ENCODE results near the gene ARMC6.
"Not testable (repeated sequence)": the region's sequence is repeated elsewhere in the genome, so short reads cannot be mapped to it uniquely, and the experiment has no call there.

ARMC6 gene

GRCh38 chr19:19023376-19023775, 10.0 kb upstream of the ARMC6 start:
- not testable (repeated sequence) for DNase-seq (ENCODE audit: low read depth)

GRCh38 chr19:19025861-19026260, 7.5 kb upstream of the ARMC6 start:
- DNase-seq (ENCODE audit: low read depth) = no peak

GRCh38 chr19:19026299-19026971, 7.0 kb upstream of the ARMC6 start:
- DNase-seq (ENCODE audit: low read depth) = no peak

DNA sequence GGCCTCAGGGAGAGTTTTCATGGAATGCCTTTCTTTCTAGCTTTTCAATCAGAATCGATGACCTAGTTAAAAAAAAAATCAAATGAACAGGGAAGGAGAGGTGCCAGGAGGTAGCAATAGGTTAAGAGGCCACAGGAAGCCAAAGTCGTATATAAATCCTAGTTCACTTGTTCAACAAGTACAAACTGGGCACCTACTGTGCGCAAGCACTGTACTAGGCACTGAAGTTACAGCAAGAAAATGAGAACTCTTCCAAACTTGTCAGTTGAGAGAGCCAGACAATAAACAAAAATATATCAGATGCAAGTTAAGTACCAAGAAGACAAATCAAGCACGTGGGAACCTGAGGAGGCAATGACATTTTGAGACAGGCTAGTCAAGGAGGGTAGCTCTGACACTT, 6.2 kb upstream of the ARMC6 start:
- no peak for DNase-seq (ENCODE audit: low read depth)

DNA sequence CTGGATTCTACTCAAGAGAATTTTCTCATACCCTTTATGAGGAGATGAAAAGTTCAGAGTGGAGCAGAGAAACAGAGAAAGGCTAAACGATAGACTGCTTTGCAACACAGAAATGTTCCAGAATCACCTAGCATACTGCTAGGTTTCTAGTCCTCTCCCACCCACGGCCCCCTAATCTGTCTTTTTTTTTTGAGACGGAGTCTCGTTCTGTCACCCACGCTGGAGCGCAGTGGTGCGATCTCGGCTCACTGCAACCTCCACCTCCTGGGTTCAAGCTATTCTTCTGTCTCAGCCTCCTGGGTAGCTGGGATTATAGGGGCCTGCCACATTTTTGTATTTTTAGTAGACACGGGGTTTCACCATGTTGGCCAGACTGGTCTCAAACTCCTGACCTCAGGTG, 4.9 kb upstream of the ARMC6 start:
- DNase-seq (ENCODE audit: low read depth) = no peak

- DNase-seq (ENCODE audit: low read depth) = no peak
Observed at GRCh38 chr19:19031891-19032290, 1.5 kb upstream of the ARMC6 start.

DNA sequence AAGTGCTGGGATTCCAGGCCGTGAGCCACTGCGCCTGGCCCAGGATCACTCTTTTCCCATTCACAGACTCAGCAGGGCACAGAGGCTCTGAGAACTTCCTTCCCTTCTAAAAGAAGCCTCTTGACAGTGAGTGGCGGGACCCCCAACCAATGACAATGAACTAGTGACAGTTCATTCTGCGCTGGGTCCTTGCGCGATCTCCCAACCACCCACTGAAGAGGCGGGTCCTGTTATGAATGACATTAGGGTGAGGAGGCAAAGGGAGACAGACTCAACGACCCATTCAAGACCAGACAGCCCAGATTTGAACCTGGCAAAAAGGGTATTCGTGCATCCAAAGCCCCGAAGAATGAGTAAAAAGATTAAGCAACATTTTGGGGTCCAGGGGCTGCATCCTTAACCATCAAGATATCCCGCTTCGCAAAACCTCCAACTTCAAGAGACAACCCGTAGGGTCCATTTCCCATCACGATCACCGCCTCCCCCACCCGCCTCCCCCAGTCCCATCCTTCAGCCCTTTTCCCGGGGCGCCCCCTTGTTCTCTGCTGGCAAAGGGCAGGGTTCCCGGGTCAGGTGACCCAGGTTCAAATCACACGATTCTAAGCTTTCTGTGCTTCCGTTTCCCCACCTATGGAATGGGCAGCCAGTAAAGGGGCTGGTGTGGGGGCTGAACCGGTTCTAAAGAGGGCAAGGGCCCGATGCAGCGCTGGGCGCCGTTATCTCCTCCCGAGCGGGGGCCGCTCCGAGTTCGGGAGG, 805 bp upstream of the ARMC6 start:
- DNase-seq (ENCODE audit: low read depth) = peak; percentile 82

DNA sequence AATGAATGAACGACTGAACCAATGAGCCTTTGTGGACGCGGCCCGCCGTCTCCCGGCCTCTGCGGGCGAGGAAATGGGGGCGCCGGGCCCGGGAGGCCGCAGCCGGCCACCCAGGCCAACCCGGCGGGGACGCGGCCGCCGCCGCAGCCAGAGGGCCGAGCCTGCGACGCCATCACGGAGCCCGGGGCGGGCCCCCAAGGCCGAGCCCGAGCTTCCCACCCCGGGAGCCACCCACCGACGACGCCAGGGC, 302 bp upstream of the ARMC6 start:
- DNase-seq (ENCODE audit: low read depth) = no peak

DNA sequence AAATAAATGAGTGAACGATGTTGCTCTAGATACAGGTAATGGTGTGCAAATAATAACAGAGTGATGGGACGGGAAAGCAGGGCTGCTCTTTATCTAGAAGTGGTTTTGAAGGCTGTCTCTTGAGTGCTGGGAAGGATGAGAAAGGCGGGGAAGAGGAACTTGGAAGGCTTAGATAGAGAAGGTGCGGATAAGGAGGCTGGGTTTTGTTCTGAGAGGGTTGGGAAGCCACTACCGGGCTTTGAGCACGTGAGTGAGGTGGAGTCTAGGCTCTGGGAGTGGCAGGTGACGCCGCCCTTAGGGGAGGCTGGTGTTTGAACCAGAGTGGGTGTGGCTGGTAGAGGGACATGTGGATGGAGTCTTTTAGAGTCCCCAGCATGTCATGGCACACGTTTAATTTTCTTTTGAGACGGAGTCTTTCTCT, 811 bp downstream of the ARMC6 start:
- peak; percentile 71 for DNase-seq (ENCODE audit: low read depth)

- no peak for DNase-seq (ENCODE audit: low read depth)
Observed at GRCh38 chr19:19039901-19040300, 6.5 kb downstream of the ARMC6 start.

DNA sequence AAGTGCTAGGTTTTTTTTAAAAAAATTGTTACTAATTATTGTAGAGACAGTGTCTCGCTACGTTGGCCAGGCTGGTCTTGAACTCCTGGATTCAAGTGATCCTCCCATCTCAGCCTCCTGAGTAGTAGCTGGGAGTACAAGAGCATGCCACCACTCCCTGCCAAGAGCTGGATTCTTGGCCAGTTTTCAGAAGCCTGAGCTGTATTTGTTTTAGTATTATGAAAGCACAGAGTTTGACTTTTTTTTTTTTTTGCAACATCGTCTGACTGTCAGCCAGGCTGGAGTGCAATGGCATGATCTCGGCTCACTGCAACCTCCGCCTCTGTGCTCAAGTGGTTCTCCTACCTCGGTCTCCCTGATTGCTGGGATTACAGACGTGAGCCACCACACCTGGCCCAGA, 7.0 kb downstream of the ARMC6 start:
- no peak for DNase-seq (ENCODE audit: low read depth)

DNA sequence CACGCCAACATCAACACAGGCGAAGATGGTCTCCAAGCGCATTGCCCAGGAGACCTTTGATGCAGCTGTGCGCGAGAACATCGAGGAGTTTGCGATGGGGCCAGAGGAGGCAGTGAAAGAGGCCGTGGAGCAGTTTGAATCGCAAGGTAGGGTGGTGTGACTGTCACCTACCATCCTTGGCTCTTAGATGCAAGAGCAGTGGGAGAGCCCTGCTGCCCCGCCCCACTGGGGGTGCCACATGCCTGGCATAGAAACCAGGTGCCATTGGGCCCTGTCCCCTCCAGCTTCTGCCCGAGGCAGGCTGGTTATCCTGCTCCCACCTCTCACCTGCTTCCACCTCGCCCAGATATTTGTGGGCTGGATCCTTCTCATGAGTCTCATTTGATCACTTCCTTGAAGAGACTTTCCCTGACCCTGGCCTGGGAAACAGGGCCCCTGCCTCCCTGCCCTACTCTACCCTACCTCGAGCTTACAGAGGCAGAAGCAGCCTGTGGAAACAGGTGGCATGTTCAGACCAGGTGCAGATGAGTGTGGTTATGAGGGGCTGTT, 9.4 kb downstream of the ARMC6 start:
- no peak for DNase-seq (ENCODE audit: low read depth)

GRCh38 chr19:19043481-19043880, 10.1 kb downstream of the ARMC6 start:
- no peak for DNase-seq (ENCODE audit: low read depth)

GRCh38 chr19:19043881-19044280, 10.5 kb downstream of the ARMC6 start:
- DNase-seq (ENCODE audit: low read depth) = no peak

- DNase-seq (ENCODE audit: low read depth) = no peak
Observed at GRCh38 chr19:19049406-19049805, 16.0 kb downstream of the ARMC6 start.

GRCh38 chr19:19050104-19050503, 16.7 kb downstream of the ARMC6 start:
- no peak for DNase-seq (ENCODE audit: low read depth)

DNA sequence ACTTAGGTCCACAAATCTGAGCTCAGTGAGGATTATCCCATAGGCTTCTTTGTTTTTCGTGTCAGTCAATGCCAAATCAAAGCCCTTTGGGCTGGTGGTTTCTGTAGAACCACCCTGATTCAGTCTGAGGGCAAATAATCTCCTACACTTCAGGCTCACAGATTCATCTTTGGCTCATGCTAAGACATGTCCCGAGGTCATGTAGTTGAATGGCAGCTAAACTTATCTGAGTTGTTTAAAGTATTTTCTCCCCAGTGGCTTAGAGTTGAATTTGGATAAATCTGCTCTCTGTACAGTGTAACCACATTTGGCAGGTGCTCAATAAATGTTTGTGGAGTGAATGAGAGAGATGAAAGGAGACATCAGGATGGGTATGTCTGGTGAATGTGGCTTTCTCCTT, 17.3 kb downstream of the ARMC6 start:
- no peak for DNase-seq (ENCODE audit: low read depth)

DNA sequence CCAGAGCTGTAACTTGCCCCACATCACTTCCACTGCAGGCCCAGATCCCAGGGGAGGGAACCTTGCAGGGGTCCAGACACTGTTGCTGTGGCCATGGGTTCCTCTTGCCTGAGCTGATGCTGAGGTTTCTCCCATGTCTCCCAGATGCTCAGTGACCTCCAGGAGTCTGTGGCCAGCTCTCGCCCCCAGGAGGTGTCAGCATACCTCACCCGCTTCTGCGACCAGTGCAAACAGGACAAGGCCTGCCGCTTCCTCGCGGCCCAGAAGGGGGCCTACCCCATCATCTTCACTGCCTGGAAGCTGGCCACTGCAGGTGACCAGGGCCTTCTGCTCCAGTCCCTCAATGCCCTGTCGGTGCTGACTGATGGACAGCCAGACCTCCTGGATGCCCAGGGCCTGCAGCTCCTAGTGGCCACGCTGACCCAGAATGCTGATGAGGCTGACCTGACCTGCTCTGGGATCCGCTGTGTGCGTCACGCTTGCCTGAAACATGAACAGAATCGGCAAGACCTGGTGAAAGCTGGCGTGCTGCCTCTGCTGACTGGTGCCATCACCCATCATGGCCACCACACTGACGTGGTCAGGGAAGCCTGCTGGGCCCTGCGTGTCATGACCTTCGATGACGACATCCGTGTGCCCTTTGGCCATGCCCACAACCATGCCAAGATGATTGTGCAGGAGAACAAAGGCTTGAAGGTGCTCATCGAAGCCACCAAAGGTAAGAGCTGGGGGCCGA, 18.2 kb downstream of the ARMC6 start:
- DNase-seq (ENCODE audit: low read depth) = no peak

DNA sequence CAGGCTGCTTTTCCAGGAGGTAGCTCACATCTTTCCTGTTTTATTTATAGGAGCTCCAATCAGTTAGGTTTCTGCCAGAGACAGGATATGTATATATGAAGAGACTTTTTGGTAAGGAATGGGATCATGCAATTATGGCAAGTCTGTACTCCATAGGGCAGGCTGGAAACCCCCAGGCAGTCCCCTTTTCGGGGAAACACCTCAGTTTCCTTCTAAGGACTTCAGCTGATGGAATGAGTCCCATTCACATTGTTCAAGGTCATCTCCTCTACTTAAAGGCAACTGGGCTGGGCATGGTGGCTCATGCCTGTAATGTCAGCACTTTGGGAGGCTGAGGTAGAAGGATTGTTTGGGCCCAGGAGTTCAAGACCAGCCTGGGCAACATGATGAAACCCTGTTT, 19.5 kb downstream of the ARMC6 start:
- DNase-seq (ENCODE audit: low read depth) = no peak

GRCh38 chr19:19053508-19054314, 20.3 kb downstream of the ARMC6 start:
- DNase-seq (ENCODE audit: low read depth) = peak; percentile 46

GRCh38 chr19:19054315-19054938, 21.0 kb downstream of the ARMC6 start:
- no peak for DNase-seq (ENCODE audit: low read depth)

GRCh38 chr19:19054939-19055440, 21.6 kb downstream of the ARMC6 start:
- no peak for DNase-seq (ENCODE audit: low read depth)

Measured in activated T-cell treated with anti-CD3 and anti-CD28 coated beads for 48 hours (primary cell).